Nephron progenitor cell (in vitro differentiated cells): ENCODE results near the gene TREML1.

Experiments
- DNase-seq: peaks from one replicate; pipeline ENCODE4 v3.0.0; 2021
- H3K27ac Mint-ChIP-seq: 2 replicates; pipeline ENCODE4 v1.8.0; 2021; ENCODE audit warnings: mild to moderate bottlenecking, moderate library complexity, mixed read lengths
- H3K27me3 Mint-ChIP-seq: 2 replicates; pipeline ENCODE4 v1.8.0; 2021; ENCODE audit warnings: mild to moderate bottlenecking, low read depth, mixed read lengths; ENCODE audit not compliant: poor library complexity
- H3K36me3 Mint-ChIP-seq: 2 replicates; pipeline ENCODE4 v1.8.0; 2021; ENCODE audit warnings: low read depth, mixed read lengths
- H3K4me1 Mint-ChIP-seq: 2 replicates; pipeline ENCODE4 v1.8.0; 2021; ENCODE audit warnings: mixed read lengths
- H3K4me3 Mint-ChIP-seq: 2 replicates; pipeline ENCODE4 v1.8.0; 2021; ENCODE audit warnings: mild to moderate bottlenecking, moderate library complexity, mixed read lengths
- H3K9me3 Mint-ChIP-seq: 2 replicates; pipeline ENCODE4 v1.8.0; 2021; ENCODE audit warnings: mild to moderate bottlenecking, moderate library complexity, mixed read lengths
- TF ChIP-seq, protein P1 (sequence below): fragments of 200-600 bp; sonication (generic); IDR thresholded peaks from 2 replicates; pipeline ENCODE4 v1.5.0; 2021; ENCODE audit warnings: antibody characterized with exemption

TREML1 gene

DNA sequence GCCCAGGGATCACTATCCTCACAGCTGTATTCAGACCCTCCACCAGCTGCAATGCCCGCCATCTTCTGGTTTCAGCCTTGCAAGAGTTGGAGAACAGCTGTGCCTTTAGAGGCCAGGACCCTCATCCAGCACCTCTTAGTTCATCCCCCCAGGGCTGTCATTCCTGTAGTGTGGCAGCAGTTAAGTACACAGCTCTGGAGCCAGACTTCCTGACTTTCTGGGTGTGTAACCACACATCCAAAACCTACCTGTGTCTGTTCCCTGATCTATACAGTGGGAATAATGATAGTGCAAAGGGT is 9.2 kb upstream of the TREML1 start:
- TF ChIP-seq, protein P1, sequence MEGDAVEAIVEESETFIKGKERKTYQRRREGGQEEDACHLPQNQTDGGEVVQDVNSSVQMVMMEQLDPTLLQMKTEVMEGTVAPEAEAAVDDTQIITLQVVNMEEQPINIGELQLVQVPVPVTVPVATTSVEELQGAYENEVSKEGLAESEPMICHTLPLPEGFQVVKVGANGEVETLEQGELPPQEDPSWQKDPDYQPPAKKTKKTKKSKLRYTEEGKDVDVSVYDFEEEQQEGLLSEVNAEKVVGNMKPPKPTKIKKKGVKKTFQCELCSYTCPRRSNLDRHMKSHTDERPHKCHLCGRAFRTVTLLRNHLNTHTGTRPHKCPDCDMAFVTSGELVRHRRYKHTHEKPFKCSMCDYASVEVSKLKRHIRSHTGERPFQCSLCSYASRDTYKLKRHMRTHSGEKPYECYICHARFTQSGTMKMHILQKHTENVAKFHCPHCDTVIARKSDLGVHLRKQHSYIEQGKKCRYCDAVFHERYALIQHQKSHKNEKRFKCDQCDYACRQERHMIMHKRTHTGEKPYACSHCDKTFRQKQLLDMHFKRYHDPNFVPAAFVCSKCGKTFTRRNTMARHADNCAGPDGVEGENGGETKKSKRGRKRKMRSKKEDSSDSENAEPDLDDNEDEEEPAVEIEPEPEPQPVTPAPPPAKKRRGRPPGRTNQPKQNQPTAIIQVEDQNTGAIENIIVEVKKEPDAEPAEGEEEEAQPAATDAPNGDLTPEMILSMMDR, result no peak
- no peak for DNase-seq
- Mint-ChIP-seq H3K27ac (no peak overlapping the region), H3K36me3 (no peaks in the 10 kb centered on the region), H3K4me3 (no peak overlapping the region), H3K27me3 (peaks cover 19% of the 10 kb centered on the region), H3K9me3 (no peaks in the 10 kb centered on the region), H3K4me1 (peaks cover 5% of the 10 kb centered on the region)

DNA sequence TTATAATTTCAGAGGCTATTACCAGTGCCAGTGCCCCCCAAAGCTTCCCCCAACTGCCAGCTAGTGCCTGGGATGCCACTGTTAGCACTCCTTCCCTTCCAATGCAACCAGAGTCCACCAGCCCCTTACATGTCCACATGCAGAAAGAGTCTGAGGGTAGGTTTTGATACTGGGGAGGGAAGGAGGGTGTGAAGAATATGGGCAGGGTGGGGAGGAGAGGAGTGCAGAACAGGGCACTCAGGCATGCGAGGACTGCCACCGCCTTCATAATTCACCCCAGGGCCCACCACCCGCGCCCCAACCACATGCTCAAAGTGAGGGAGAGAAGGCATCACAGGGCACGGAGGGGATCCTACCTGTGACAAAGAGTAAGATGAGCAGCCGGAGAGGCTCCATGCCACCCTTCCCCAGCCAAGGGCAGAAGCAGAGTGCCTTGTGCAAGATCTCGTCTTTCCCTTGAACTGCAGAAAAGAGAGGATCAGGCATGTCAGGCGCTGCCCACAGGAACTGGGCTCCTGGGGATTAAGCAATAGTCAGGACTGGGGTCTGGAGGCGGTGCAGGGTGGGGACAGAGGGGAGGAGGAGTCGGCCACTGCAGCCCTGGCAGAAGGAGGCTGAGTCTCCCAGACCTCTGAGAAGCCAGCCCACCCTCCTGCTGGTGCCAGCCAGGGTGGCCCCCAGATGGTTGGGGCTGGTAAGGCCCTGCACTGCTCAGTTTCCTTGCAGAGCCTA is 8.7 kb upstream of the TREML1 start, which contains the start of gene TREM2:
Gene TREM2 (minus strand): TSS at position 430 of the 732 bp plus-strand sequence. CDS start 34 bp downstream, at position 396.
- H3K4me3 Mint-ChIP-seq, result no peak within 1 kb of the TSS

DNA sequence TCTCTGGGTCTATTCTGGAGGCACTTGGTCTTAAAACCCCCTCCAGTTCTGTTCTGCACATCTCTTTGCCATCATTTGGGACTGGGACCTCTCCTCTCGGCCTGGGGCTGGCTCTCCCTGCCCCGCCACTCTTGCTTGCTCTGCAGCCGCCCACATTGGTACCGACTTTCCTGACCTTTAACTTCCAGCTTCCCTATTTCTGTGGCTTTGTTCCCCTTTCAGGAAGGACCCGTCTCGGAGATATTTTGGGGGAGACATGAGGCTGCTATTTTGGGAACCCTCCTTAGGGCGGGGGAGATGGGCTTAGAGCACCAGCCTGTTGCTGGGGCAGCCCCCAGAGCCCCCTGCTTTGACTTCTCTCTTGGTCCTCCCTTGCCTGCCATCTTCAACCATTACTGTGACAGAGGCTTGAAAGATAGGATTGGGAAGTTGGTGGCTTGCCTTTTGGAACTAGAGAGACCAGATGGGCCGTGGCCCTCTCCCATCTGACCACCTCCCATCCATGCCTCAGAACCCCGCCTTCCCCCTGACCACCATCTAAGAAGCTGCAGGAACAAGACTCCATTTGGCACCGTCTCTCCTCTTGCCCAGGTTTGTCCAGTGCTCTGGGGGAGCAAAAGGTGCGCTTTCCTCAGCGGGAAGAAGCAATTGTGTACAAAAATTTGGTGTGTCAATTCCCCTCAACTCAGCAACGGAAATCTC is 7.9 kb upstream of the TREML1 start:
- Mint-ChIP-seq H3K4me3 (no peak overlapping the region), H3K9me3 (no peaks in the 10 kb centered on the region), H3K4me1 (peaks cover 5% of the 10 kb centered on the region), H3K27me3 (peaks cover 23% of the 10 kb centered on the region), H3K36me3 (no peaks in the 10 kb centered on the region), H3K27ac (no peak overlapping the region)
- no peak for DNase-seq
- TF ChIP-seq, protein P1, result no peak

More for the DNA sequence above, 8.7 kb upstream of the TREML1 start, which contains the start of gene TREM2:
- H3K9me3 Mint-ChIP-seq, result no peaks in the 10 kb centered on the region
- TF ChIP-seq, protein P1, result no peak
- no peaks in the 10 kb centered on the region for H3K36me3 Mint-ChIP-seq
- H3K27me3 Mint-ChIP-seq, result peaks cover 20% of the 10 kb centered on the region
- peaks cover 5% of the 10 kb centered on the region for H3K4me1 Mint-ChIP-seq
- DNase-seq, result no peak
- H3K27ac Mint-ChIP-seq, result no peak within 1 kb of the TSS

DNA sequence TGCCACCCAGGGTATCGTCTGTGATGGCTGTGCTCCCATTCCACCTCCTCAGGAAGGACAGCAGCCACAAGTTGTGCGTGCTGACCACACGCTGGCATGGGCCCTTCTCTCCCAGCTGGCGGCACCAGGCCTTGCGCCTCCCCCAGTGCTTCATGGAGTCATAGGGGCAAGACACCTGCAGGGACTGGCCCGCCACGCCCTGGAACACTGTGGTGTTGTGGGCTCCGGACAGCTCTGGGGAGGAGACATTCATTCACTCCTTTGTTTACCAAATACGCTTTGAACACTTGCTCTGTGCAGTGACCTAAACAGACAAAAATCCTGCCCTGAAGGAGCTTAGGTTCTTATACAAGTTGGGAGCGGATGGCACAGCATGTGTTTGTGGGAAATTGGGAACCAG is 7.2 kb upstream of the TREML1 start:
- H3K36me3 Mint-ChIP-seq, result no peaks in the 10 kb centered on the region
- H3K27me3 Mint-ChIP-seq, result peaks cover 23% of the 10 kb centered on the region
- TF ChIP-seq, protein P1, result no peak
- no peak overlapping the region for H3K27ac Mint-ChIP-seq
- H3K4me1 Mint-ChIP-seq, result peaks cover 5% of the 10 kb centered on the region
- H3K4me3 Mint-ChIP-seq, result no peak overlapping the region
- DNase-seq, result no peak
- no peaks in the 10 kb centered on the region for H3K9me3 Mint-ChIP-seq

DNA sequence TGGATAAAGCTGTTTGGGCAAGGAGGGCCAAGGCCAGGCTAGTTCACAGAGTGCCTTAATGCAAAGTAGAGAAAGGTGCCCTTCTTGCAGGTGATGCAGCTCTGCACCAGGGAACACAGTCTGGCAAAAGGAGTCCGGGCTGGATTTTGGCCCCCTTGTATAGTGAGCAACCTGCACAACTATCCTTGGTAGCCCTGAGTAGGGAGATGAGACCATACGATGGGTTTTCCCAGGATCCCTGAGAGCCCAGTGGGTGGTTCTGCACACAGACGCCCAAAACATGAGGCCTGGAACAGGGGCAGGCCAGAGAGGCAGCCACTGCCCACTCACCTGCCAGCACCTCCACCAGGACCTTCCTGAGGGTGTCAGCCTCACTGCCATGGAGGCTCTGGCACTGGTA is 6.8 kb upstream of the TREML1 start:
- H3K4me1 Mint-ChIP-seq, result peaks cover 5% of the 10 kb centered on the region
- no peak overlapping the region for H3K27ac Mint-ChIP-seq
- DNase-seq, result no peak

More for the DNA sequence above, 6.8 kb upstream of the TREML1 start:
- TF ChIP-seq, protein P1, result no peak
- Mint-ChIP-seq H3K36me3 (no peaks in the 10 kb centered on the region), H3K9me3 (no peaks in the 10 kb centered on the region), H3K27me3 (peaks cover 23% of the 10 kb centered on the region), H3K4me3 (no peak overlapping the region)
